GM19438 (cell line): ENCODE measurements around the gene GDF10.

Experiments
- ATAC-seq: cut with Tn5 transposase; IDR thresholded peaks from one replicate; pipeline ENCODE4 v1.9.1; 2021; ENCODE audit warnings: low read depth; ENCODE audit not compliant: unreplicated experiment

The GDF10 gene

GRCh38 chr10:47268696-47269095 lies 31.3 kb upstream of the GDF10 start:
- ATAC-seq = no peak

GRCh38 chr10:47269294-47269693 lies 30.7 kb upstream of the GDF10 start:
- no peak for ATAC-seq

- no peak for ATAC-seq
These were observed 23.9 kb upstream of the GDF10 start for GRCh38 chr10:47276071-47276470.

- ATAC-seq = no peak
These were observed 23.2 kb upstream of the GDF10 start for GRCh38 chr10:47276576-47277351.

GRCh38 chr10:47277352-47278151 lies 22.4 kb upstream of the GDF10 start:
- no peak for ATAC-seq

- ATAC-seq = no peak
These were observed 21.9 kb upstream of the GDF10 start for GRCh38 chr10:47278152-47278473.

GRCh38 chr10:47278720-47279119 lies 21.3 kb upstream of the GDF10 start:
- no peak for ATAC-seq

GRCh38 chr10:47279276-47279675 lies 20.7 kb upstream of the GDF10 start:
- ATAC-seq = no peak

GRCh38 chr10:47282005-47282656 lies 17.9 kb upstream of the GDF10 start:
- no peak for ATAC-seq

- ATAC-seq = no peak
These were observed 17.4 kb upstream of the GDF10 start for GRCh38 chr10:47282657-47283018.

- ATAC-seq = no peak
These were observed 16.8 kb upstream of the GDF10 start for GRCh38 chr10:47283101-47283630.

- no peak for ATAC-seq
These were observed 16.1 kb upstream of the GDF10 start for GRCh38 chr10:47283848-47284247.

GRCh38 chr10:47285381-47286115 lies 14.4 kb upstream of the GDF10 start:
- no peak for ATAC-seq

GRCh38 chr10:47286116-47286505 lies 13.9 kb upstream of the GDF10 start:
- no peak for ATAC-seq

- no peak for ATAC-seq
These were observed 13.2 kb upstream of the GDF10 start for GRCh38 chr10:47286591-47287315.

GRCh38 chr10:47287365-47287802 lies 12.6 kb upstream of the GDF10 start:
- no peak for ATAC-seq

GRCh38 chr10:47287805-47288204 lies 12.2 kb upstream of the GDF10 start:
- no peak for ATAC-seq

GRCh38 chr10:47288236-47288635 lies 11.8 kb upstream of the GDF10 start:
- no peak for ATAC-seq

GRCh38 chr10:47288916-47289495 lies 11.0 kb upstream of the GDF10 start:
- no peak for ATAC-seq

- ATAC-seq = no peak
These were observed 10.1 kb upstream of the GDF10 start for GRCh38 chr10:47289921-47290320.
